GM10266 (cell line): ENCODE measurements around the gene NEUROG1.

Experiments used
- DNase-seq: peaks from one replicate; pipeline ENCODE4 v3.0.0; 2012; ENCODE audit errors: extremely low spot score
- CTCF ChIP-seq: IDR thresholded peaks from 2 replicates; pipeline ENCODE4 v1.5.1; 2012; ENCODE audit warnings: mild to moderate bottlenecking, low read depth; ENCODE audit not compliant: control insufficient read depth, insufficient read depth; ENCODE audit errors: missing control alignments

NEUROG1 gene

GRCh38 chr5:135561266-135561665 is 25.5 kb upstream of the NEUROG1 start:
- DNase-seq, result no peak
- TF ChIP-seq CTCF, result no peak

- peak; percentile 82 for TF ChIP-seq CTCF
- DNase-seq, result peak; percentile 75
These were observed 25.1 kb upstream of the NEUROG1 start for GRCh38 chr5:135560858-135561257.

- no peak for DNase-seq
- TF ChIP-seq CTCF, result no peak
These were observed 23.6 kb upstream of the NEUROG1 start for GRCh38 chr5:135559354-135559753.

- no peak for DNase-seq
These were observed 21.5 kb upstream of the NEUROG1 start for GRCh38 chr5:135557076-135557838.

GRCh38 chr5:135556620-135557019 is 20.9 kb upstream of the NEUROG1 start:
- no peak for TF ChIP-seq CTCF

More at GRCh38 chr5:135557076-135557838, 21.5 kb upstream of the NEUROG1 start:
- TF ChIP-seq CTCF, result no peak

GRCh38 chr5:135555530-135555929 is 19.8 kb upstream of the NEUROG1 start:
- DNase-seq, result no peak
- no peak for TF ChIP-seq CTCF

More at GRCh38 chr5:135556620-135557019, 20.9 kb upstream of the NEUROG1 start:
- no peak for DNase-seq

- no peak for TF ChIP-seq CTCF
- no peak for DNase-seq
These were observed 18.1 kb upstream of the NEUROG1 start for GRCh38 chr5:135553688-135554462.
